KMS-11 (cell line): Measurements from ENCODE around the gene ZKSCAN5.
"Not testable (repeated sequence)": the region's sequence is repeated elsewhere in the genome, so short reads cannot be mapped to it uniquely, and the experiment has no call there.

Experiments used
- H2AFZ ChIP-seq: fragments of 200-600 bp; sonication (generic); 2 replicates; pipeline ENCODE4 v1.6.1; 2016; ENCODE audit warnings: antibody characterized with exemption, mixed run types, low read depth
- H3K27ac ChIP-seq: fragments of 200-600 bp; sonication (generic); 2 replicates; pipeline ENCODE4 v1.6.1; 2016; ENCODE audit warnings: mild to moderate bottlenecking, mixed run types
- H3K27me3 ChIP-seq: fragments of 200-600 bp; sonication (generic); 2 replicates; pipeline ENCODE4 v1.6.1; 2017; ENCODE audit warnings: mild to moderate bottlenecking, low read depth, mixed run types, moderate library complexity; ENCODE audit not compliant: insufficient read depth
- H3K36me3 ChIP-seq: fragments of 200-600 bp; sonication (generic); 2 replicates; pipeline ENCODE4 v1.6.1; 2017; ENCODE audit warnings: mild to moderate bottlenecking, mixed run types; ENCODE audit not compliant: insufficient read depth
- H3K4me1 ChIP-seq: fragments of 200-600 bp; sonication (generic); 2 replicates; pipeline ENCODE4 v1.6.1; 2016; ENCODE audit warnings: mild to moderate bottlenecking, low read depth, mixed run types; ENCODE audit not compliant: poor library complexity, severe bottlenecking
- H3K4me2 ChIP-seq: fragments of 200-600 bp; sonication (generic); 2 replicates; pipeline ENCODE4 v1.7.0; 2016; ENCODE audit warnings: mild to moderate bottlenecking, mixed run types
- H3K4me3 ChIP-seq: fragments of 200-600 bp; sonication (generic); IDR thresholded peaks from 2 replicates; pipeline ENCODE4 v1.6.1; 2017; ENCODE audit warnings: low read depth, low read length, mixed read lengths; ENCODE audit not compliant: insufficient read depth
- H3K79me2 ChIP-seq: fragments of 200-600 bp; sonication (generic); 2 replicates; pipeline ENCODE4 v1.6.1; 2016; ENCODE audit warnings: low read depth, mixed run types; ENCODE audit not compliant: insufficient read depth
- H3K9ac ChIP-seq: fragments of 200-600 bp; sonication (generic); 2 replicates; pipeline ENCODE4 v1.6.1; 2016; ENCODE audit warnings: mild to moderate bottlenecking, mixed run types
- H4K20me1 ChIP-seq: fragments of 200-600 bp; sonication (generic); 2 replicates; pipeline ENCODE4 v1.6.1; 2016; ENCODE audit warnings: mild to moderate bottlenecking, mixed run types; ENCODE audit not compliant: insufficient read depth
- TF ChIP-seq, protein P1 (sequence below): fragments of 200-600 bp; sonication (generic); conservative IDR thresholded peaks from 2 replicates; pipeline ENCODE4 v1.6.1; 2017; ENCODE audit warnings: low read depth, mild to moderate bottlenecking, antibody characterized with exemption, low read length, moderate library complexity, mixed read lengths

ZKSCAN5 gene

GRCh38 chr7:99579281-99579955 is 75.0 kb downstream of the ZKSCAN5 start:
- H2AFZ ChIP-seq = peak overlapping the region; percentile 68
- no peaks in the 10 kb centered on the region for H4K20me1 ChIP-seq
- peak overlapping the region; percentile 97 for H3K4me2 ChIP-seq
- TF ChIP-seq, protein P1, sequence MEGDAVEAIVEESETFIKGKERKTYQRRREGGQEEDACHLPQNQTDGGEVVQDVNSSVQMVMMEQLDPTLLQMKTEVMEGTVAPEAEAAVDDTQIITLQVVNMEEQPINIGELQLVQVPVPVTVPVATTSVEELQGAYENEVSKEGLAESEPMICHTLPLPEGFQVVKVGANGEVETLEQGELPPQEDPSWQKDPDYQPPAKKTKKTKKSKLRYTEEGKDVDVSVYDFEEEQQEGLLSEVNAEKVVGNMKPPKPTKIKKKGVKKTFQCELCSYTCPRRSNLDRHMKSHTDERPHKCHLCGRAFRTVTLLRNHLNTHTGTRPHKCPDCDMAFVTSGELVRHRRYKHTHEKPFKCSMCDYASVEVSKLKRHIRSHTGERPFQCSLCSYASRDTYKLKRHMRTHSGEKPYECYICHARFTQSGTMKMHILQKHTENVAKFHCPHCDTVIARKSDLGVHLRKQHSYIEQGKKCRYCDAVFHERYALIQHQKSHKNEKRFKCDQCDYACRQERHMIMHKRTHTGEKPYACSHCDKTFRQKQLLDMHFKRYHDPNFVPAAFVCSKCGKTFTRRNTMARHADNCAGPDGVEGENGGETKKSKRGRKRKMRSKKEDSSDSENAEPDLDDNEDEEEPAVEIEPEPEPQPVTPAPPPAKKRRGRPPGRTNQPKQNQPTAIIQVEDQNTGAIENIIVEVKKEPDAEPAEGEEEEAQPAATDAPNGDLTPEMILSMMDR = 0 out of 2 replicates have a peak, but pooled peaks have one; percentile 20
- no peaks in the 10 kb centered on the region for H3K27me3 ChIP-seq
- H3K4me3 ChIP-seq = no peak overlapping the region
- no peaks in the 10 kb centered on the region for H3K36me3 ChIP-seq
- peaks cover 47% of the 10 kb centered on the region for H3K4me1 ChIP-seq
- H3K79me2 ChIP-seq = no peaks in the 10 kb centered on the region
- peak overlapping the region; percentile 81 for H3K27ac ChIP-seq
- peak overlapping the region; percentile 58; the same call in 1 of the 2 replicates for H3K9ac ChIP-seq

GRCh38 chr7:99579956-99580777 is 75.7 kb downstream of the ZKSCAN5 start:
- TF ChIP-seq, protein P1 = peak; percentile 26; the same call in 1 of the 2 replicates

GRCh38 chr7:99580778-99581332 is 76.4 kb downstream of the ZKSCAN5 start:
- H3K4me1 ChIP-seq = peaks cover 47% of the 10 kb centered on the region
- H3K36me3 ChIP-seq, H3K4me2 ChIP-seq, H3K4me3 ChIP-seq, H3K27me3 ChIP-seq, H3K79me2 ChIP-seq, H4K20me1 ChIP-seq: not testable (repeated sequence)
- H2AFZ ChIP-seq = peak overlapping the region; percentile 68; the same call in 1 of the 2 replicates
- peak overlapping the region; percentile 81; the same call in 1 of the 2 replicates for H3K27ac ChIP-seq
- peak overlapping the region; percentile 58; the same call in 1 of the 2 replicates for H3K9ac ChIP-seq

More at GRCh38 chr7:99579956-99580777, 75.7 kb downstream of the ZKSCAN5 start:
- H3K27ac ChIP-seq = peak overlapping the region; percentile 81
- peak overlapping the region; percentile 58 for H3K9ac ChIP-seq
- no peaks in the 10 kb centered on the region for H3K36me3 ChIP-seq
- H3K4me2 ChIP-seq = peak overlapping the region; percentile 97
- H3K4me3 ChIP-seq = no peak overlapping the region
- no peaks in the 10 kb centered on the region for H3K27me3 ChIP-seq
- no peaks in the 10 kb centered on the region for H3K79me2 ChIP-seq
- H3K4me1 ChIP-seq = peaks cover 47% of the 10 kb centered on the region
- H2AFZ ChIP-seq = peak overlapping the region; percentile 68
- H4K20me1 ChIP-seq = no peaks in the 10 kb centered on the region
